ENCODE results near the gene RNASE4. TPM values are rescaled to one million over a fixed set of nuclear protein-coding genes. Genes with fewer than 3 reads are reported as not detected.

RNASE4 gene
- total RNA-seq, 2 donors from 2014 or later = 71.6 to 150 TPM

- no peak for DNase-seq (ENCODE audit: low spot score)
- TF ChIP-seq POLR2A (IDR thresholded peaks at IDR 0.05) = no peak
- TF ChIP-seq CTCF (IDR thresholded peaks at IDR 0.05) = no peak
- no peak for TF ChIP-seq POLR2AphosphoS5 (IDR thresholded peaks at IDR 0.05)
- intact Hi-C loops (cut with DNase I) = loop anchor here (10.0 kb wide), 1 partner anchor 157 kb away; no protein-coding TSS in a partner anchor
- H3K27me3 ChIP-seq (replicated peaks; ENCODE audit: insufficient read depth) = no peaks in the 10 kb centered on the region
- H3K9me3 ChIP-seq = no peaks in the 10 kb centered on the region
- no peaks in the 10 kb centered on the region for H3K4me1 ChIP-seq (replicated peaks)
- H3K36me3 ChIP-seq = peaks cover 0 to 5% of the 10 kb centered on the region in 2 donors
- 85% methylated on average over 7 of the region's 7 CpGs for WGBS
- no peak overlapping the region for H3K4me3 ChIP-seq
- no peak overlapping the region for H3K27ac ChIP-seq
Observed at GRCh38 chr14:20692116-20692751, 7.9 kb downstream of the RNASE4 start.

- Histone ChIP-seq H3K4me1 (replicated peaks) (no peaks in the 10 kb centered on the region), H3K27me3 (replicated peaks; ENCODE audit: insufficient read depth) (no peaks in the 10 kb centered on the region), H3K4me3 (no peak overlapping the region), H3K36me3 (peaks cover 0 to 5% of the 10 kb centered on the region in 2 donors), H3K27ac (no peak overlapping the region), H3K9me3 (no peaks in the 10 kb centered on the region)
- TF ChIP-seq CTCF (IDR thresholded peaks at IDR 0.05) = no peak
- no peak for TF ChIP-seq POLR2A (IDR thresholded peaks at IDR 0.05)
- no peak for TF ChIP-seq POLR2AphosphoS5 (IDR thresholded peaks at IDR 0.05)
- 90% methylated on average over 5 of the region's 5 CpGs for WGBS
- intact Hi-C loops (cut with DNase I) = loop anchor here (5.0 to 10.0 kb wide), 3 partner anchors 161 to 271 kb away; no protein-coding TSS in a partner anchor
- no peak for DNase-seq (ENCODE audit: low spot score)
Observed at GRCh38 chr14:20696764-20697163, 12.4 kb downstream of the RNASE4 start.

- 40% methylated on average over 6 of the region's 6 CpGs for WGBS
- Histone ChIP-seq H3K27me3 (replicated peaks; ENCODE audit: insufficient read depth) (no peaks in the 10 kb centered on the region), H3K9me3 (no peaks in the 10 kb centered on the region), H3K4me1 (replicated peaks) (no peaks in the 10 kb centered on the region), H3K4me3 (no peak overlapping the region), H3K27ac (no peak overlapping the region), H3K36me3 (peaks cover 0 to 5% of the 10 kb centered on the region in 2 donors)
- intact Hi-C loops (cut with DNase I) = loop anchor here (5.0 to 10.0 kb wide), 3 partner anchors 160 to 270 kb away; no protein-coding TSS in a partner anchor
- DNase-seq (ENCODE audit: low spot score) = peak; percentile 42
- peak; percentile 42 to 84 (median 62) for TF ChIP-seq CTCF (IDR thresholded peaks at IDR 0.05)
- TF ChIP-seq POLR2A (IDR thresholded peaks at IDR 0.05) = no peak
- peak; percentile 30 for TF ChIP-seq POLR2AphosphoS5 (IDR thresholded peaks at IDR 0.05)
Observed at GRCh38 chr14:20697273-20698017, 13.1 kb downstream of the RNASE4 start.

- no peak for DNase-seq (ENCODE audit: low spot score)
- H3K4me3 ChIP-seq = no peak overlapping the region
- TF ChIP-seq CTCF (IDR thresholded peaks at IDR 0.05) (no peak), POLR2A (IDR thresholded peaks at IDR 0.05) (no peak), POLR2AphosphoS5 (IDR thresholded peaks at IDR 0.05) (no peak)
- no peaks in the 10 kb centered on the region for H3K27me3 ChIP-seq (replicated peaks; ENCODE audit: insufficient read depth)
- no peak overlapping the region for H3K27ac ChIP-seq
- intact Hi-C loops (cut with DNase I) = loop anchor here (5.0 to 10.0 kb wide), 3 partner anchors 159 to 269 kb away; no protein-coding TSS in a partner anchor
- H3K36me3 ChIP-seq = peaks cover 0 to 5% of the 10 kb centered on the region in 2 donors
- H3K9me3 ChIP-seq = no peaks in the 10 kb centered on the region
- H3K4me1 ChIP-seq (replicated peaks) = no peaks in the 10 kb centered on the region
Observed at GRCh38 chr14:20698018-20698329, 13.6 kb downstream of the RNASE4 start.

All from prostate gland (tissue), 2 donors.